ENCODE data around the gene CHRM5. TPM values are rescaled to one million over a fixed set of nuclear protein-coding genes. Genes with fewer than 3 reads are reported as not detected.

CHRM5 gene
- total and polyA plus RNA-seq, 4 donors, result 0.01 to 0.23 TPM; not detected in 2

DNA sequence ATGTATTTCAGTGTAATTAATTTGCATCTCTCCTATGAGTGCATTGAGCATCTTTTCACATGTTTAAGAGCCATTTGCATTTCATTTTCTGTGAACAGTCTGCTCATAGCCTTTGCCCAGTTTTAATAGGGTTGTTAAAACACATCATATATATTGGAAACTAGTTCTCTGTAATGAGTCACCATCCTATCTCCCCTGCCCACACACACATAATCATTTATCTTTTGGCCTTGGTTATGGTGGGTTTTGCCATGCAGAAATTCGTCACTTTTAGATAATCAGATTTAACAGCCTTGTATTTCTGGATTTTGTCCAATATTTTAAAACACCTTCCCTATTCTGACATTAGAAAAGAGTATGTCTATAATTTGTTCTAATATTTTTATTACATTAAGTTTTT, 11.9 kb upstream of the CHRM5 start:
- Histone ChIP-seq H3K27ac (ENCODE audit: low read depth in 1 of 2, low read length in 1 of 2) (no peak overlapping the region), H3K4me3 (no peak overlapping the region), H3K9me3 (ENCODE audit: control insufficient read depth in 4 of 4, insufficient read depth in 3 of 4, low read length in 3 of 4) (no peaks in the 10 kb centered on the region), H3K36me3 (ENCODE audit: control insufficient read depth in 4 of 4, insufficient read depth in 4 of 4, low read length in 4 of 4) (no peaks in the 10 kb centered on the region), H3K27me3 (ENCODE audit: control insufficient read depth in 3 of 3, insufficient read depth in 3 of 3, low read length in 2 of 3) (no peaks in the 10 kb centered on the region), H3K4me1 (ENCODE audit: control insufficient read depth in 5 of 5, insufficient read depth in 5 of 5, low read length in 5 of 5) (no peaks in the 10 kb centered on the region), H3K9ac (ENCODE audit: insufficient read depth in 1 of 2, low read length in 2 of 2) (no peak overlapping the region)
- ATAC-seq (ENCODE audit: insufficient read depth, low FRiP score), result no peak
- DNase-seq, result no peak
- 51 to 63% methylated on average over 1 of the region's 1 CpG for WGBS, 2 donors
- TF ChIP-seq, protein P1, sequence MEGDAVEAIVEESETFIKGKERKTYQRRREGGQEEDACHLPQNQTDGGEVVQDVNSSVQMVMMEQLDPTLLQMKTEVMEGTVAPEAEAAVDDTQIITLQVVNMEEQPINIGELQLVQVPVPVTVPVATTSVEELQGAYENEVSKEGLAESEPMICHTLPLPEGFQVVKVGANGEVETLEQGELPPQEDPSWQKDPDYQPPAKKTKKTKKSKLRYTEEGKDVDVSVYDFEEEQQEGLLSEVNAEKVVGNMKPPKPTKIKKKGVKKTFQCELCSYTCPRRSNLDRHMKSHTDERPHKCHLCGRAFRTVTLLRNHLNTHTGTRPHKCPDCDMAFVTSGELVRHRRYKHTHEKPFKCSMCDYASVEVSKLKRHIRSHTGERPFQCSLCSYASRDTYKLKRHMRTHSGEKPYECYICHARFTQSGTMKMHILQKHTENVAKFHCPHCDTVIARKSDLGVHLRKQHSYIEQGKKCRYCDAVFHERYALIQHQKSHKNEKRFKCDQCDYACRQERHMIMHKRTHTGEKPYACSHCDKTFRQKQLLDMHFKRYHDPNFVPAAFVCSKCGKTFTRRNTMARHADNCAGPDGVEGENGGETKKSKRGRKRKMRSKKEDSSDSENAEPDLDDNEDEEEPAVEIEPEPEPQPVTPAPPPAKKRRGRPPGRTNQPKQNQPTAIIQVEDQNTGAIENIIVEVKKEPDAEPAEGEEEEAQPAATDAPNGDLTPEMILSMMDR (IDR thresholded peaks at IDR 0.05; ENCODE audit: control extremely low read depth, extremely low read depth), result no peak

DNA sequence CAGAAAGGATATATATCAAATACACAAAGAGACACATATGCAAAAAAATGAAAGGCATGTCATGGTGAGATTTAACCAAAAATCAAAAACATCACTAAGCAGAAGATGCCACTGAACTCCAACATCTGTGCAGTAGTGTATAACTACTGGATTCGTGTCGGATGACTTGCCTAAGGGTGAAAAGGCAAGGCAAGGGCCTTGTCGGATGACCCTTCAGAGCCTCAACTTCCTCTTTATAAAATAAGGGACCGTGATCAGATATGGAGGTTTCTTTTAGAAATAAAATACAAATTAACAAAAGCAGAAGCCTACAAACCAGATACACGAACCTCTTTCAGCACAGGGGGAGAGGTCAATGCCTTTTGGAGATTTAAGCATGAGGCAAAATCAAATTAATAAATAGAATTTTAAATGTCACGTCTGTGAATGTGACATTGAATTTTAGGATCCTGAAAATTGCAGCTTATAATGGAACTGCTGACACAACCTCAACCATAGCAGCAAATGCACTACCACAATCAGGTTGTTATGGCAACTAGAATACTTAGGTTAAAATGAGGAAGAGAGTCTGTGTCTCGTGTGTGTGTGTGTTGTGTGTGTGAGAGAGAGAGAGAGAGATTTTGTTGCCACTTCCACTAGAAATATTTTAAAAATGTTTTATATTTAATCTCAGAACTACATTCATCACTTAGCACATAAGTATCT, 8.3 kb upstream of the CHRM5 start:
- WGBS, 2 donors, result 76 to 79% methylated on average over 7 of the region's 7 CpGs
- no peak overlapping the region for H3K27ac ChIP-seq (ENCODE audit: low read depth in 1 of 2, low read length in 1 of 2)
- H3K9ac ChIP-seq (ENCODE audit: insufficient read depth in 1 of 2, low read length in 2 of 2), result no peak overlapping the region
- no peak for ATAC-seq (ENCODE audit: insufficient read depth, low FRiP score)
- H3K27me3 ChIP-seq (ENCODE audit: control insufficient read depth in 3 of 3, insufficient read depth in 3 of 3, low read length in 2 of 3), result no peaks in the 10 kb centered on the region
- H3K36me3 ChIP-seq (ENCODE audit: control insufficient read depth in 4 of 4, insufficient read depth in 4 of 4, low read length in 4 of 4), result no peaks in the 10 kb centered on the region
- no peaks in the 10 kb centered on the region for H3K4me1 ChIP-seq (ENCODE audit: control insufficient read depth in 5 of 5, insufficient read depth in 5 of 5, low read length in 5 of 5)
- TF ChIP-seq, protein P1 (IDR thresholded peaks at IDR 0.05; ENCODE audit: control extremely low read depth, extremely low read depth), result no peak
- no peak overlapping the region for H3K4me3 ChIP-seq
- no peaks in the 10 kb centered on the region for H3K9me3 ChIP-seq (ENCODE audit: control insufficient read depth in 4 of 4, insufficient read depth in 3 of 4, low read length in 3 of 4)
- DNase-seq, result no peak

DNA sequence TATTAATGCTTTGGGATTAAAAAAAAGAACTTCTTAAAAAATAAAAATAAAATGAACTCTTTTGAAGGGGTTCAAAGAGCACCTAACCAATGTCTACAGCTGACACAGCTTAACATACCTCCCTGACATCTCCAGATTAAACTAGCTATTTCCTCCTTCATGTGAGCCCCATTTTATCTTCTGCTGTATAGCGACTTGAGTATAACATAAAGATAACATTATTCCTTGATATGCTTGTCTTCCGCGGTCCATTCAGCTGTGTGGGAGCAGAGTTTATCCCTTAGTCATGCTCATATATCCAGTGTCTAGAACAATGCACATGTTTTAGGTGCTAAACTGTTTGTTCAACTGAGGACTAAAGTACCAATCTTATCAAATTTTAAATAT, 7.8 kb upstream of the CHRM5 start:
- ATAC-seq (ENCODE audit: insufficient read depth, low FRiP score), result no peak
- Histone ChIP-seq H3K27me3 (ENCODE audit: control insufficient read depth in 3 of 3, insufficient read depth in 3 of 3, low read length in 2 of 3) (no peaks in the 10 kb centered on the region), H3K27ac (ENCODE audit: low read depth in 1 of 2, low read length in 1 of 2) (no peak overlapping the region), H3K9ac (ENCODE audit: insufficient read depth in 1 of 2, low read length in 2 of 2) (no peak overlapping the region), H3K9me3 (ENCODE audit: control insufficient read depth in 4 of 4, insufficient read depth in 3 of 4, low read length in 3 of 4) (no peaks in the 10 kb centered on the region), H3K4me1 (ENCODE audit: control insufficient read depth in 5 of 5, insufficient read depth in 5 of 5, low read length in 5 of 5) (no peaks in the 10 kb centered on the region), H3K36me3 (ENCODE audit: control insufficient read depth in 4 of 4, insufficient read depth in 4 of 4, low read length in 4 of 4) (no peaks in the 10 kb centered on the region), H3K4me3 (no peak overlapping the region)
- 68 to 93% methylated on average over 3 of the region's 3 CpGs for WGBS, 2 donors
- DNase-seq, result no peak
- TF ChIP-seq, protein P1 (IDR thresholded peaks at IDR 0.05; ENCODE audit: control extremely low read depth, extremely low read depth), result no peak
